ENCODE data around the gene TNRC6C.

TNRC6C gene

DNA sequence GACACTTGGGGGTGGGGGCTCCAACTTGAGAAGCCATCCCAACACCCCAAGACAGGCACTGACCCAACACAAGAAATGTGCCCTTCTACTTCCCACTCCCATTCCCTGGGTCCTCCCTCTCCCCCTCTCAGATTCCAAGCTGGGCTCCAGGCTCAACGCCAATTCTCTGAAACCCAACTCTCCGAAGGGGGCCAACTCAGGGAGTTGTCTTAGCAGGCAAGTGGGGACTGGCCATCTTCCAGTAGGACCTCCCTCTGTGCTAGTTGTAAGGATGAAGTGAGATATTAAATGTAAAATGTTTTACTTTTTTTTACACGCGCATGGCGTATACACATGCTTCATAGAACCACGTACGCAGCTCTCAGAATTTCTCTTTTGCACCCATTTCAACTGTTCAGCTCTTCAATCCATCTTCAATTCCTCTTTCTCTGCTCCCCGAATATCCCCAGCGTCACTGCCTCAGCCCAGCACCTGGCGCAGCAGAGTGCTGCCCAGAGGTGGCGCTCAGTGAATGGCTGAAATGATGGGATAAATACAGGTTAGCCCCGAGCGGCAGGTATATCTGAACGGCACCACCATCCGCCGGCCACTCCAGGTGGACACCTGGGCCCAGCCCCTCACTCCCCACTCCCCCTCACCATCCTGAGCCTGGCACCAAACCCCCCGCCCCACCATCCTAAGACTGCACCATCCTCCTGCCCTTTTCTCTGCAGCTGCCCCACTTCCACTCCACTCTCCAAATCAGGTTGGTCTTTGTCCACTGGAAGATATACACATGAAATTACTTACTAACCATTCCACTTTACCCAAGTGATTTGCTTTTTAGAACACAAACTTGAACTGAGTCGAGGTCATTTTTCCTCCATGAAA, 43.9 kb upstream of the TNRC6C start (continued):
- TF ChIP-seq, protein P1, sequence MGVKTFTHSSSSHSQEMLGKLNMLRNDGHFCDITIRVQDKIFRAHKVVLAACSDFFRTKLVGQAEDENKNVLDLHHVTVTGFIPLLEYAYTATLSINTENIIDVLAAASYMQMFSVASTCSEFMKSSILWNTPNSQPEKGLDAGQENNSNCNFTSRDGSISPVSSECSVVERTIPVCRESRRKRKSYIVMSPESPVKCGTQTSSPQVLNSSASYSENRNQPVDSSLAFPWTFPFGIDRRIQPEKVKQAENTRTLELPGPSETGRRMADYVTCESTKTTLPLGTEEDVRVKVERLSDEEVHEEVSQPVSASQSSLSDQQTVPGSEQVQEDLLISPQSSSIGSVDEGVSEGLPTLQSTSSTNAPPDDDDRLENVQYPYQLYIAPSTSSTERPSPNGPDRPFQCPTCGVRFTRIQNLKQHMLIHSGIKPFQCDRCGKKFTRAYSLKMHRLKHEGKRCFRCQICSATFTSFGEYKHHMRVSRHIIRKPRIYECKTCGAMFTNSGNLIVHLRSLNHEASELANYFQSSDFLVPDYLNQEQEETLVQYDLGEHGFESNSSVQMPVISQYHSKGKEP (tag by site-specific recombination; IDR thresholded peaks at IDR 0.05), result no peak
- no peak for TF ChIP-seq FEZF1 (tag by site-specific recombination; IDR thresholded peaks at IDR 0.05)
- TF ChIP-seq ZNF624 (tag by site-specific recombination; IDR thresholded peaks at IDR 0.05), result no peak
- TF ChIP-seq ZNF677 (tag by site-specific recombination; IDR thresholded peaks at IDR 0.05), result no peak
- TF ChIP-seq, protein P2, sequence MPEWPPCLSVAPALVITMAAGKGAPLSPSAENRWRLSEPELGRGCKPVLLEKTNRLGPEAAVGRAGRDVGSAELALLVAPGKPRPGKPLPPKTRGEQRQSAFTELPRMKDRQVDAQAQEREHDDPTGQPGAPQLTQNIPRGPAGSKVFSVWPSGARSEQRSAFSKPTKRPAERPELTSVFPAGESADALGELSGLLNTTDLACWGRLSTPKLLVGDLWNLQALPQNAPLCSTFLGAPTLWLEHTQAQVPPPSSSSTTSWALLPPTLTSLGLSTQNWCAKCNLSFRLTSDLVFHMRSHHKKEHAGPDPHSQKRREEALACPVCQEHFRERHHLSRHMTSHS (tag by site-specific recombination; IDR thresholded peaks at IDR 0.05), result no peak
- no peak for TF ChIP-seq ZNF670 (tag by site-specific recombination; IDR thresholded peaks at IDR 0.05; ENCODE audit: low read depth)
- TF ChIP-seq, protein P3, sequence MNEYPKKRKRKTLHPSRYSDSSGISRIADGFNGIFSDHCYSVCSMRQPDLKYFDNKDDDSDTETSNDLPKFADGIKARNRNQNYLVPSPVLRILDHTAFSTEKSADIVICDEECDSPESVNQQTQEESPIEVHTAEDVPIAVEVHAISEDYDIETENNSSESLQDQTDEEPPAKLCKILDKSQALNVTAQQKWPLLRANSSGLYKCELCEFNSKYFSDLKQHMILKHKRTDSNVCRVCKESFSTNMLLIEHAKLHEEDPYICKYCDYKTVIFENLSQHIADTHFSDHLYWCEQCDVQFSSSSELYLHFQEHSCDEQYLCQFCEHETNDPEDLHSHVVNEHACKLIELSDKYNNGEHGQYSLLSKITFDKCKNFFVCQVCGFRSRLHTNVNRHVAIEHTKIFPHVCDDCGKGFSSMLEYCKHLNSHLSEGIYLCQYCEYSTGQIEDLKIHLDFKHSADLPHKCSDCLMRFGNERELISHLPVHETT (tag by site-specific recombination; IDR thresholded peaks at IDR 0.05), result no peak
- no peak for TF ChIP-seq ZNF585B (tag by site-specific recombination; IDR thresholded peaks at IDR 0.05)
- no peak for TF ChIP-seq ZNF174 (tag by site-specific recombination; IDR thresholded peaks at IDR 0.05)
- no peak for TF ChIP-seq ZSCAN23 (tag by site-specific recombination; IDR thresholded peaks at IDR 0.05)
- TF ChIP-seq ZFHX2 (tag by site-specific recombination; conservative IDR thresholded peaks at IDR 0.05), result no peak
- no peak for TF ChIP-seq BCL11A (tag by site-specific recombination; IDR thresholded peaks at IDR 0.05; ENCODE audit: low read depth)
- TF ChIP-seq ZNF777 (tag by site-specific recombination; IDR thresholded peaks at IDR 0.05; ENCODE audit: borderline replicate concordance), result no peak
- TF ChIP-seq GLI2 (tag by site-specific recombination; IDR thresholded peaks at IDR 0.05; ENCODE audit: borderline replicate concordance, low read depth), result no peak
- TF ChIP-seq GFI1B (tag by site-specific recombination; IDR thresholded peaks at IDR 0.05), result no peak
- TF ChIP-seq SETDB1 (IDR thresholded peaks at IDR 0.05; ENCODE audit: insufficient read length, low read length), result no peak
- TF ChIP-seq OSR2 (tag by site-specific recombination; IDR thresholded peaks at IDR 0.05), result peak; percentile 24; the same call in 1 of the 2 replicates
- TF ChIP-seq, protein P4, sequence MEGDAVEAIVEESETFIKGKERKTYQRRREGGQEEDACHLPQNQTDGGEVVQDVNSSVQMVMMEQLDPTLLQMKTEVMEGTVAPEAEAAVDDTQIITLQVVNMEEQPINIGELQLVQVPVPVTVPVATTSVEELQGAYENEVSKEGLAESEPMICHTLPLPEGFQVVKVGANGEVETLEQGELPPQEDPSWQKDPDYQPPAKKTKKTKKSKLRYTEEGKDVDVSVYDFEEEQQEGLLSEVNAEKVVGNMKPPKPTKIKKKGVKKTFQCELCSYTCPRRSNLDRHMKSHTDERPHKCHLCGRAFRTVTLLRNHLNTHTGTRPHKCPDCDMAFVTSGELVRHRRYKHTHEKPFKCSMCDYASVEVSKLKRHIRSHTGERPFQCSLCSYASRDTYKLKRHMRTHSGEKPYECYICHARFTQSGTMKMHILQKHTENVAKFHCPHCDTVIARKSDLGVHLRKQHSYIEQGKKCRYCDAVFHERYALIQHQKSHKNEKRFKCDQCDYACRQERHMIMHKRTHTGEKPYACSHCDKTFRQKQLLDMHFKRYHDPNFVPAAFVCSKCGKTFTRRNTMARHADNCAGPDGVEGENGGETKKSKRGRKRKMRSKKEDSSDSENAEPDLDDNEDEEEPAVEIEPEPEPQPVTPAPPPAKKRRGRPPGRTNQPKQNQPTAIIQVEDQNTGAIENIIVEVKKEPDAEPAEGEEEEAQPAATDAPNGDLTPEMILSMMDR (tag by site-specific recombination; IDR thresholded peaks at IDR 0.05), result peak; percentile 68
- no peak for TF ChIP-seq ZNF114 (tag by site-specific recombination; IDR thresholded peaks at IDR 0.05)
- no peak for TF ChIP-seq ZNF776 (tag by site-specific recombination; IDR thresholded peaks at IDR 0.05; ENCODE audit: borderline replicate concordance)
- no peak for TF ChIP-seq ZBTB7A (tag by site-specific recombination; IDR thresholded peaks at IDR 0.05; ENCODE audit: low read depth)
- TF ChIP-seq ZNF654 (tag by site-specific recombination; IDR thresholded peaks at IDR 0.05; ENCODE audit: low read depth), result no peak
- TF ChIP-seq ZNF350 (tag by site-specific recombination; IDR thresholded peaks at IDR 0.05), result no peak
- TF ChIP-seq ZNF302 (tag by site-specific recombination; IDR thresholded peaks at IDR 0.05; ENCODE audit: low read depth), result no peak
- no peak for TF ChIP-seq ZNF324 (tag by site-specific recombination; IDR thresholded peaks at IDR 0.05)
- TF ChIP-seq ZNF2 (tag by site-specific recombination; IDR thresholded peaks at IDR 0.05), result no peak

Data from HEK293 (cell line).